HUES6 (cell line): Measurements from ENCODE around the gene CAPN1.
A peak's percentile ranks its signal among the peaks of the same experiment; 100 is the strongest.
"Not testable (repeated sequence)": the region's sequence is repeated elsewhere in the genome, so short reads cannot be mapped to it uniquely, and the experiment has no call there.

Experiments used
- H3K27ac ChIP-seq: 2 replicates; pipeline ENCODE4 v1.7.0; 2013; ENCODE audit warnings: low read depth, mild to moderate bottlenecking, low read length, inconsistent platforms
- H3K27me3 ChIP-seq: 2 replicates; pipeline ENCODE4 v1.6.1; 2013; ENCODE audit warnings: low read length; ENCODE audit not compliant: control insufficient read depth, insufficient read depth
- H3K36me3 ChIP-seq: 2 replicates; pipeline ENCODE4 v1.6.1; 2013; ENCODE audit warnings: low read length; ENCODE audit not compliant: control insufficient read depth, insufficient read depth
- H3K4me1 ChIP-seq: 2 replicates; pipeline ENCODE4 v1.6.1; 2013; ENCODE audit warnings: low read length; ENCODE audit not compliant: control insufficient read depth, insufficient read depth
- H3K4me3 ChIP-seq: 2 replicates; pipeline ENCODE4 v1.5.1; 2013; ENCODE audit warnings: low read depth, low read length
- H3K9ac ChIP-seq: one replicate; pipeline ENCODE4 v1.6.1; 2013; ENCODE audit warnings: mild to moderate bottlenecking, low read length
- H3K9me3 ChIP-seq: 2 replicates; pipeline ENCODE4 v1.6.1; 2013; ENCODE audit warnings: low read depth, low read length; ENCODE audit not compliant: control insufficient read depth, insufficient read depth

Gene CAPN1

GRCh38 chr11:65243797-65244196 lies 62.1 kb downstream of the CAPN1 start:
- no peaks in the 10 kb centered on the region for H3K36me3 ChIP-seq
- peaks cover 5% of the 10 kb centered on the region; the same call in 1 of the 2 replicates for H3K9me3 ChIP-seq
- peaks cover 10% of the 10 kb centered on the region for H3K4me1 ChIP-seq
- H3K4me3 ChIP-seq = no peak overlapping the region
- H3K27ac ChIP-seq = no peak overlapping the region
- H3K9ac ChIP-seq = no peak overlapping the region
- H3K27me3 ChIP-seq = no peaks in the 10 kb centered on the region

- not testable (repeated sequence) for H3K9ac ChIP-seq, H3K27me3 ChIP-seq, H3K4me3 ChIP-seq
Observed at GRCh38 chr11:65245046-65245445, 63.3 kb downstream of the CAPN1 start.

GRCh38 chr11:65246506-65246905 lies 64.8 kb downstream of the CAPN1 start:
- peaks cover 10% of the 10 kb centered on the region for H3K4me1 ChIP-seq
- H3K4me3 ChIP-seq = no peak overlapping the region
- H3K9me3 ChIP-seq = peaks cover 5% of the 10 kb centered on the region; the same call in 1 of the 2 replicates
- H3K27ac ChIP-seq = no peak overlapping the region
- H3K36me3 ChIP-seq = no peaks in the 10 kb centered on the region
- H3K9ac ChIP-seq = no peak overlapping the region
- no peaks in the 10 kb centered on the region for H3K27me3 ChIP-seq

More at GRCh38 chr11:65245046-65245445, 63.3 kb downstream of the CAPN1 start:
- H3K27ac ChIP-seq, H3K36me3 ChIP-seq, H3K9me3 ChIP-seq, H3K4me1 ChIP-seq: not testable (repeated sequence)

- not testable (repeated sequence) for H3K4me3 ChIP-seq, H3K27me3 ChIP-seq, H3K27ac ChIP-seq, H3K4me1 ChIP-seq, H3K9ac ChIP-seq, H3K9me3 ChIP-seq, H3K36me3 ChIP-seq
Observed at GRCh38 chr11:65248184-65248710, 66.5 kb downstream of the CAPN1 start.

- H3K9me3 ChIP-seq = no peaks in the 10 kb centered on the region
- no peak overlapping the region for H3K4me3 ChIP-seq
- H3K4me1 ChIP-seq = no peaks in the 10 kb centered on the region
- H3K27me3 ChIP-seq = no peaks in the 10 kb centered on the region
- no peak overlapping the region for H3K9ac ChIP-seq
- H3K36me3 ChIP-seq = no peaks in the 10 kb centered on the region
- H3K27ac ChIP-seq = no peak overlapping the region
Observed at GRCh38 chr11:65251476-65251875, 69.7 kb downstream of the CAPN1 start.

GRCh38 chr11:65254724-65255123 lies 73.0 kb downstream of the CAPN1 start:
- no peak overlapping the region for H3K4me3 ChIP-seq
- H3K27me3 ChIP-seq = no peaks in the 10 kb centered on the region
- no peaks in the 10 kb centered on the region for H3K4me1 ChIP-seq
- H3K36me3 ChIP-seq = no peaks in the 10 kb centered on the region
- no peak overlapping the region for H3K27ac ChIP-seq
- H3K9me3 ChIP-seq = no peaks in the 10 kb centered on the region
- H3K9ac ChIP-seq = no peak overlapping the region

- no peaks in the 10 kb centered on the region for H3K36me3 ChIP-seq
- H3K9me3 ChIP-seq = no peaks in the 10 kb centered on the region
- no peak overlapping the region for H3K27ac ChIP-seq
- H3K4me1 ChIP-seq = peaks cover 9% of the 10 kb centered on the region
- H3K4me3 ChIP-seq = no peak overlapping the region
- H3K9ac ChIP-seq = no peak overlapping the region
- H3K27me3 ChIP-seq = no peaks in the 10 kb centered on the region
Observed at GRCh38 chr11:65258988-65259387, 77.3 kb downstream of the CAPN1 start.

- H3K27me3 ChIP-seq = no peaks in the 10 kb centered on the region
- H3K27ac ChIP-seq = no peak overlapping the region
- H3K4me3 ChIP-seq = no peak overlapping the region
- no peaks in the 10 kb centered on the region for H3K9me3 ChIP-seq
- H3K4me1 ChIP-seq = peaks cover 9% of the 10 kb centered on the region
- H3K36me3 ChIP-seq = peaks cover 5% of the 10 kb centered on the region; the same call in 1 of the 2 replicates
- no peak overlapping the region for H3K9ac ChIP-seq
Observed at GRCh38 chr11:65260302-65260701, 78.6 kb downstream of the CAPN1 start.

GRCh38 chr11:65260756-65261590 lies 79.2 kb downstream of the CAPN1 start:
- peak overlapping the region; percentile 74 for H3K9ac ChIP-seq
- H3K4me1 ChIP-seq = peaks cover 9% of the 10 kb centered on the region
- no peaks in the 10 kb centered on the region for H3K9me3 ChIP-seq
- H3K27ac ChIP-seq = no peak overlapping the region
- H3K27me3 ChIP-seq = no peaks in the 10 kb centered on the region
- peak overlapping the region; percentile 73 for H3K4me3 ChIP-seq
- H3K36me3 ChIP-seq = peaks cover 9% of the 10 kb centered on the region; the same call in 1 of the 2 replicates
